Testis (tissue), 2 donors: ENCODE measurements around the gene THAP11.

Source experiments
- CTCF ChIP-seq, 3 experiments: fragments of 450-650 bp in 2 of 3; fragments of 200-600 bp in 1 of 3; sonication (generic) in 1 of 3; IDR thresholded peaks; one replicate each; pipeline ENCODE4 v1.5.1; 2016 to 2019; ENCODE audit warnings: antibody characterized with exemption in 3 of 3, mild to moderate bottlenecking in 2 of 3, moderate library complexity in 1 of 3
- POLR2A ChIP-seq: fragments of 450-650 bp; IDR thresholded peaks from one replicate; pipeline ENCODE4 v1.6.1; 2017; ENCODE audit warnings: antibody characterized with exemption, mild to moderate bottlenecking, moderate library complexity

GRCh38 chr16:67868290-67868689 is 26.2 kb downstream of the THAP11 start:
- no peak for TF ChIP-seq CTCF (IDR thresholded peaks at IDR 0.05)
- TF ChIP-seq POLR2A: no peak
